Endothelial cell of hepatic sinusoid (primary cell): ENCODE data around the gene SDF4.
"Not testable (repeated sequence)": the region's sequence is repeated elsewhere in the genome, so short reads cannot be mapped to it uniquely, and the experiment has no call there.

Experiments used
- in situ Hi-C: cut with HindIII; loops from 2 replicates; pipeline ENCODE4 v1.10.0; 2017; ENCODE audit warnings: low sequenced_read_pairs

SDF4 gene

GRCh38 chr1:1200876-1201810 is 30.7 kb downstream of the SDF4 start:
- in situ Hi-C loops, result no loop called here

- in situ Hi-C loops, result no loop called here
These were observed 31.6 kb downstream of the SDF4 start for GRCh38 chr1:1199961-1200875.

- in situ Hi-C loops, result no loop called here
These were observed 32.5 kb downstream of the SDF4 start for GRCh38 chr1:1199141-1199960.

- in situ Hi-C loops, result no loop called here
These were observed 33.2 kb downstream of the SDF4 start for GRCh38 chr1:1198423-1199140.

GRCh38 chr1:1197551-1198422 is 34.0 kb downstream of the SDF4 start:
- in situ Hi-C loops, result no loop called here

- in situ Hi-C loops, result no loop called here
These were observed 34.7 kb downstream of the SDF4 start for GRCh38 chr1:1197188-1197500.

- in situ Hi-C loops, result no loop called here
These were observed 35.2 kb downstream of the SDF4 start for GRCh38 chr1:1196431-1197187.

- in situ Hi-C loops, result not testable (repeated sequence)
These were observed 36.1 kb downstream of the SDF4 start for GRCh38 chr1:1195726-1196125.

- in situ Hi-C loops, result no loop called here
These were observed 37.1 kb downstream of the SDF4 start for GRCh38 chr1:1194723-1195122.

GRCh38 chr1:1191734-1192133 is 40.1 kb downstream of the SDF4 start:
- in situ Hi-C loops, result no loop called here

- in situ Hi-C loops, result no loop called here
These were observed 42.7 kb downstream of the SDF4 start for GRCh38 chr1:1189111-1189510.

GRCh38 chr1:1187938-1188337 is 43.9 kb downstream of the SDF4 start:
- in situ Hi-C loops, result no loop called here

GRCh38 chr1:1185101-1185765 is 46.6 kb downstream of the SDF4 start:
- in situ Hi-C loops, result no loop called here

- in situ Hi-C loops, result no loop called here
These were observed 47.7 kb downstream of the SDF4 start for GRCh38 chr1:1183833-1184775.

GRCh38 chr1:1183221-1183747 is 48.5 kb downstream of the SDF4 start:
- in situ Hi-C loops, result no loop called here

GRCh38 chr1:1182491-1183220 is 49.1 kb downstream of the SDF4 start:
- in situ Hi-C loops, result no loop called here
